ENCODE results near the gene SSBP4.

SSBP4 gene

DNA sequence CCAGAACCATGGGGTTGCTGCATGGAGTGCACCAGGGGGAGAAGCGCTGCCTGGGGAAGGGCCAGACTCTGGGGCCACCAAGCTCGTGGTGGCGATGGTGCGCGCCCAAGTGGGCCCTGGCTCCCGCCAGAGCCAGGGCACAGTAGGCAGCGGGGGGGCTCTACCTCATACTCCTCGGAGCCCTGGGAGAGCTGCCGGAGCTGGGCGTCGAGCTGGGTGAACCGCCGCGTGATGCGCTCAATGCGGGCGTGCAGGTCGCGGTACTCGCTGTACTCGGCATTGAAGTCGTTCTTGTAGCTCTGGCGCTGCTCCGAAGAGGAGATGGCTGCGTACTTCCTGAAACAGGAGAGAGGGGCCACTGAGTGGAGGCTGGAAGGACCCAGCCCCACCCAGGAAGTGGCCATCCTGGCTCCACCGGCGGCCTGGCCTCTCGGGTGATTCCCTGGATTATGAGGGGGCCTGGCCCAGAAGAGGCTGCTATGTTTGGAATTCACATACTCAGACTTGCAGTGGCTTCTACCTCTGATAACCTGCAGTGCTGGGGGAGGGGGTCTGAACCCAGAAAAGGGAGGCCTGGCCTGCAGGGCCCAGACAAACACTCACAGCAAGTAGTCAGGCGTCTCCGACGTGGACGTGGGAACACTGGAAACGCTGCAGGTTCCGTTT, 27.1 kb downstream of the SSBP4 start:
- no peak for DNase-seq

DNA sequence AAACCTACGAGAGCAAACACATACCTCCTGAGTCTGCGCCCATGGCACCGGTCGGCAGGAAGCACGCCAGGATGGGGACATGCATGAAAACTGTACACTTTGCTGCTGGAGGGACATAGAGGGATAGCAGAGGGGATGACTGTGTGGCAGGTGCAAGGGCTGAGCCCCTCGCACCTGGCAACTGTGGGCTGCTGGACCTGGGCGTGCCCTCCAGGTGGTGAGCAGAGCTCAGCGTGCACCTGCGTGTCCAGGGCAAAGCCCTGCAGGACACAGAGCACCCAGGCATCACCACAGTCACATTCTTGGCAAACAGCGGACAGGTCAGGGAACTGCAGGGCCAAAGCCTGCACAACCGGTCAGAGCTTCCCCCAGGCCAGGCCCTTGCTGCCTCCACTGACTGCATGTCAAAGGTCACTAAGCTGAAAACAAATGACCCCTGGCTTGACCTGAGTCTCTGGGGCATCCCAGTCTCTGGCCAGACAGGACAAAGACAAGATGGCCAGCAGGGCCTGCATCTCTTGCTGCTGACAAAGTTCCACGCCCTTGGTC, 27.7 kb downstream of the SSBP4 start:
- DNase-seq: no peak

DNA sequence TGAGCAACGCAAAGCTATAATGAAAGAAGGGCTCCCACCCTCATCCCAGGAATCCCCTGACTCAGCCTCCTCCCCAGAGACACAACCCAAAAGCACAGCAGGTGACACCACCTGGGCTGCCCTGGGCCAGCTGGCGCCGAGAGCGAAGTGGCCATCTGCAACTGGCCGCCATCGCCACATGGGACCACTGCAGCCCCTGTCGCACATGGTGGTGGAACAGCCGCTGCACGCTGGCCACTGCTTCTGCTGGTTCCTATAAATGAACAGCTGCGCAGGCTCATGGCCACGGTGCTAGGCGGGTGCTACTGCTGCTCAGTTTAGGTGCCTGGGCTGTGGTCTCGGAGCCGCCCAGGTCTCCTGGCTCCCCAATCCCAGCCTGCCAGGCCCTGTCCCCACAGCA, 30.4 kb downstream of the SSBP4 start:
- no peak for DNase-seq

DNA sequence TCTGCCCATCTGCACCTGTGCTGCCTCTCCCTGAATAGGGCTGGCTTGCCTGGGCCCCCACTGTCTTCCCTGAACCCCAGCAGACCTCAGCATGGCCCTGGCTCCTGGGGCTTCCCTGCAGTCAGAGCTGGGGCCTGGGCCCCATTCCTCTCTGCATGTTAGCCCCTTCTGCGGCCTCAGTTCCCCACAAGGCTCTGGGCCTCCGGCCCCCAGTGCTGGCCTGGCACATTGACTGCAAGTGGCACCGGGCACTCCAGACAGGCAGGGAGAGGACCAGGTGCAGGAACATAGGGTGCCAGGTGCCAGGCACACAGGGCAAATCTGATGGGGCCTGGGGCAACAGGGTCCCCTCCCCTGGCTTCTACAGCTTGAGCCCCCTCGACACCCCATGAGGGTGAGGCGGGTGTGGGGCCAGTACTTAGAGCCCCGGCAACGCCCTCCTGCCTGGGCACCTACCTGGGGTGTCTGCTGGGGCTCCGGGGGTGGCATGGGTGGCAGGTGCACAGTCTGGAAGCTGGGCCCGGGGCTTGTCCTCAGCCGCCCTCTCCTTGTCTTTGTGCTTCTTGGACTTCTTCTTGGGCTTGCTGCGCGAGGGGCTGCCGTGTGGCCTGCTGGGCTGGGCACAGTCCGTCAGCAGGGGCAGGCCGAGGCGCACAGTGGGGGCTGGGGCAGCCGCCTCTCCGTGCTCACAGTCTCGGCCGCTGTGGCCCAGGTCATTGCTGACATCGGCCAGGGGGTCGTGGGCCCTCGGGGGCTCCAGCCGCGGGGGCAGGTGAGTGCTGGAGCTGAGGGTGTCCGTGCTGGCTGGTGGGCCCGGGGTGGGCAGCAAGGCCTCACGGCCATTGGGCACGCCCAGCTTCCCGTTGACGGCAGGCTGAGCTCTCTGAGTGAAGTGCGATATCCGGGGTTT, 31.1 kb downstream of the SSBP4 start:
- DNase-seq: no peak

DNA sequence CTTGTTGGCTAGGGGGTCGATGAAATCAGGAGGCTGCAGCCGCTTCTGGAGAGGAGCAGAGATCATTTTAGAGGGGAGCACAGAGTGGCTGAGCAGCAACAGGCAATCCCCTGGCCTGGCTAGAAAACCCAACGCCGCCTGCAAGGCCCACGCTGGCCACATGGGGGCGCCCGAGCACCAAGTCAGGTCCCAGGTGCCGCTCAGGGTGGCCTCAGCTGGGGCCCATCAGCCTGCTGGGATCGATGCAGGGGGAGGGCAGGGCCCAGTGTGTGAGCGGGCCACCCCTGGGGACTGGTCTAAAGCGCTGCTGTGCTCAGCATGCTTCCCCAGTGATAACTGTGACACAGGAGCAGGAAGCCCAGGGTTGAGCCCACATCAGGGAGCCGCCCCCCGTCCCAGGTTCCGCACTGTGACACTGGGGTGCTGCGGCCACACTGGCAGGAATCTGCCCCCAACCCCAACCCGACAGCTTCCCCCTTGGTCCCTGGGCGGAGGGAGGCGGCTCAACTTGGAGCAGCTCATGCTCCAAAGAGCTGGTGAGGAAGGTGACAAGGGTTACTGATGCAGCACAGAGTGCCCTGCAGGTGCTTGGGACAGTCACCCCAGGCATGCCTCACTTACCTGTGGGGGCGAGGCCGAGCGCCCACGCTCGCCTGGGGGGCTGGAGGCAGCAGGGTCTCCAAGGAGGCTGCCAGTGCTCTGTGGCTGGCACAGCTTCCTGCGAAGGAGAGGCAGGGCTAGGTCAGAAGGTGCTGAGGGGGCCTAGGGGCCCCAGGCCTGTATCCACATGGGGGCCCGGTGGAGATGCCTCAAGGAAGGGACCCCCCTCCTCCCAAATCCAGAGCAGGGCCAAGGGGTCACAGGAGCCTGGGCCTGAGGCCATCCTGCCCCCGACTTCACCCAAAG, 32.0 kb downstream of the SSBP4 start:
- DNase-seq: peak; percentile 93

DNA sequence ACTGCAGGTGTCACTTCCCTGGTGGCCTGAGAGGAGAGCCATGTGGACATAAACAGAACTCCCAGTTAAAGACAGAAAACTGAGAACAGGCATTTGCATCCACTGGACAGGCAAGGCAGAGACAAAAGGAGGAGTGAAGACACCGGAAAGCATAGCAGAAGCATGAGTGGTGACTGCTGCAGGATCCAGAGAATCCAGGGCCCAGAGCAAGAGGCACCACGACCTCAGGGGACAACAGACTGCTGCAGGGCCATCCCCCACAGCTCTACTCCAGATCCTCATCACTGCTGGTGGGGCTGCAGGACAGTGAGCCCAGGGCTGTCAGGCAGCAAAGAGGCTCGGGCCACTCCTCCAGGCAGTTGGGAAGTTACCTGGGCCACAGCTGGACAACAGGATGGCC, 33.2 kb downstream of the SSBP4 start:
- DNase-seq: no peak

DNA sequence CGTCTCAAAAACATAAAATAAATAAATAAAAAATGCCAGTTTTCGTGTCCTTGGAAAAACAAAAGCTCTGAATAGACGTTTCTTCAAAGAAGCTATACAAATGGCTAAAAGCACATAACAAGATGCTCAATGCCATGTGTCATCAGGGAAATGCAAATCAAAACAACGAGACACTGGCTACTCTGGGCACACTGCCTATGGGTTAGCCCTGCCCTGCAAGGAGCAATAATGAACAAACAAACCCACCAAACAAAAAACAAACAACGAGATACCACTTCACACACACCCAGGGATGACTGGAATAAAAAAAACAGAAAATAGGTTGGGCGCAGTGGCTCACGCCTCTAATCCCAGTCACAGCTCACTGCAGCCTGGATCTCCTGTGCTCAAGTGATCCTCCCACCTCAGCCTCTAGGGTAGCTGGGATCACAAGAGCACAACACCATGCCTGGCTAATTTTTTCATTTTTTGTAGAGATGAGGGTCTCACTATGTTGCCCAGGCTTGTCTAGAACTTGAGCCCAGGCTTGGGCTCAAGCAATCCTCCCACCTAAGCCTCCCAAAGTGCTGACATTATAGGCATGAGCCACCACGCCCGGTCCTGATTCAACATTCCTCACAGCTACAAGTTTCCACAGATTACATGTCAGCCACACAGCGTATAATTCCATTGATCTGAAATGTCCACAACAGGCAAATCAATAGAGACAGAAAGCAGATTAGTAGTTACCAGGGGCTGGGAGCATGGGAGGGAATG, 34.2 kb downstream of the SSBP4 start:
- no peak for DNase-seq

DNA sequence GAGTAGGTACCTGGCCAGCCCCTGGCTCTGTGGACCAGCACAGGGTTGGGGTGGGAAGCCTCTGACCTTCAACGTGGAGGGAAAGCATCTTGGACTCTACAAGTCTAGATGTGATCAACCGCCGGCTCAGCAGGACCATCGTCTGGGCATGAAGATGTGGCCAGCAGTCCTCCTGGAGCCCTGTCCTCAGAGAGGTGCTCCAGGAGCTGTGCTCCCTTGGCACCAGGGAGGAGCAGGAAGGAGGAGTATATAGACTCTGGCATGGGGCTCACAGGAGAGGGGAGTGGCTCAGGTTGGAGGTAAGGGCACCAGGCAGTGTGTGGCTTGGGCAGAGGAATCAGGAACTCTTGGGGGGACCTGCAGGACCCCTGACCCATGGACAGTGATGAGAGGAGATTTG, 37.1 kb downstream of the SSBP4 start:
- DNase-seq: no peak

DNA sequence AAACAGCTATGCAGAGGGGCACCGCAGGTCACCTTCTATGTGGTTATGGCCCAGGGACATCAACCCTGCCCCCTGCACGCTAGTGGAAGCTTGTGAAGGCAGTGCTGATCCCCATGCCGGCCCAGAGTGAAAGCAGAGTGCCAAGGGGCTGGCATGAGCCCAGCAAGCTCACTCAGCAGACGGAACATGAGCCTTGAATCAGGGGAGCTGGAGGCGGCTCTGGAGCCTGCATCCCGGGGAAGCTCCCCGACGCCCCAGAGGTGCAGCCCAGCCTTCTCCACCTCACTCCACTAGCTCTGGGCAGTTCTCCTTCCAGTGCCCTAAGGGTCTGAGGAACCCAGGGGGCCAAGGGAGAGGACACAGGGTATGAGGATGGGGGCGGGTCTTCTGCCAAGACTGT, 37.8 kb downstream of the SSBP4 start:
- DNase-seq: no peak

DNA sequence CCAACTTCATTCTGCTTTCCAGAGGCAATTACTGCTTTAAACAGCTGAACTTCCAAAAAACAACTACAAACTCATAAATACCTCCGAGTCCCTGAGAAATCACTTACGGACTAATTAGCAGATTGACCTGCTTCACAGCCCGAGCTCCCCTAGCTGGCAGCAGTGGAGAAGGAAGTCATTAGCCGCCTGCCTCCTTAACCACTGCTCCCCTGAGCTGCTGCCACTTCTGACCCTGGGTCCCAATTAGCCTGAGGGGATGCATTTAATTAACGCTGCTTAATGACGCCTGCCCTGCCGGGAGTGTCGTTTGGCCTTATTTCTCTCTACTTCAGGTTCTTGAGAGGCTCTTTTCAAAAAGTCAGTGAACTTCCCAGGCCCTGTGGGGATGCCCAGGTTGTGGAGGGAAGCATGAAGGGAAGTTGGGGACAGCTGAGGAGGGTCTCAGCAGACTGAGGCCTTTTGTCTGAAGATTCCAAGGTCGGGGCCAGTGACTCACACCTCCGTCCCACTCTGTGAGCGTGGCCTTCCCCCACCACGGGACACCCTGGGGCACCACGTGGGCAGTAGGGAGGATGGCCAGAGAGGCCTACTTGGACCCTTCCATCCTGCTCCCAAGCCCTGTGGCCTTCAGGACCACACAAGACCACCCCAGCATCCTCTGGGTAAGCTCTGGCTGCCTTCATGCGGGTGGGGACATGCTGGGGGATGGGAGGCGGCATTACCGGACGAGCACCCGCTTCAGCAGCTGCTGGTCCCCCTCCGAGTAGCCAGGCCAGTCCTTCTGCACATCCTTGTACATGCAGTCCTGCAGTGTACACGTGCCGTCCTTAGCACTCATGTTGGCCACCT, 38.5 kb downstream of the SSBP4 start:
- DNase-seq: no peak

DNA sequence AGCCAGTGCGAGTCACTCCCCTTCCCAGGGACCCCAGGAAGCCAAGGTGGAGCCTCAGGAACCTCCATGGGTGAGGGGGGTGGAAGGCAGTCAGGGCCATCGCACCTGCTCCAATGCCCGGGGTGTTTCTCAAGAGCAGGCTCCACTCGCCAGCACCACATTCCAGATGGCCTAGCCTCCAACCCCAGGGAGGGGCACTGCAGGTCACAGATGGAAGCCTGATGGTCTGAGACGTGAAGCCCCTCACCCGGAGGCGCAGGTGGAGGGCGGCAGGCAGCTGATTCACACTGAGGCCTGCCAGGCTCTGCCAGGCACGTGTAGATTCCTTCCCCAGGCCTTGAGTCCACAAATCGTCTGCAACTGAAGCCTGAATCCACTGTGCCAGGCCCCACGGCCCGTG, 41.7 kb downstream of the SSBP4 start:
- no peak for DNase-seq

DNA sequence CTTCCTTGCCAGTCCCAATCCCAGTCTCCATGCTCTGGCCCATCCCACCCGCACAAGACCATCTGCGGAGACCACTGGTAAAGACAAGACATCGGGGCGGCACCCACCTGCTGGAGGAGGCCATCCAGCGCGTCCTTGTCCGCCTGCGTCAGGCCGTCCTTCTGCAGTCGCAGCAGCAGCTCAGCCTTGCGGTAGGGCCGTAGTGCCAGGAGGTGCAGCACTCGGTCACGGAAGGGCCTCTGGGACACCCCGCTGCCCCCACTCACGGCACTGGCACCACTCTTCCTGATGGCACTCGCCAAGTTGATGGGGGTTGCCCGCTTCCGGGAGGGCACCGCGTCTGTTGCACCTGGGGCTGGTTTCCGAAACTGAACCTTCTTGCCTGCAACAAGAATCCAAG, 42.3 kb downstream of the SSBP4 start:
- DNase-seq: no peak

DNA sequence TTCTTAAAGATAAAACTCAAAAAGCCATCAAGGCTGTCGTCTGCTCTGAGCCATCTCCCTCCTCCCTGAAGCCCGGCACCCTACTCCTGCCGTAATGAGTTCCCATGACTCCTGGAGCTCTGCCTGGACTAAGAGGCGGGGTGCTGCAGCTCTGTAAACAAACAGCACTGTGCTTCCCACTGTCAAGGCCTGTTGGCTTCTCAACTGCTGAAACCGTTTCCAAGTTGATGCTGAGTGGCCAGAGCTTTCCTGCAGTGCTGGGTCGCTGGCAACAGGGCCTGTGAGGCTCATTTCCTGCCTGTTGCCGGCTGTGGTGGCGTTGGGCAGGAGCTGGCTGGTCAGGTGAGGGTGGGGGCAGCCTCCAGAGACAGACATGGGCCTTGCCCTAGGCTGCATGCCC, 45.4 kb downstream of the SSBP4 start:
- DNase-seq: no peak

DNA sequence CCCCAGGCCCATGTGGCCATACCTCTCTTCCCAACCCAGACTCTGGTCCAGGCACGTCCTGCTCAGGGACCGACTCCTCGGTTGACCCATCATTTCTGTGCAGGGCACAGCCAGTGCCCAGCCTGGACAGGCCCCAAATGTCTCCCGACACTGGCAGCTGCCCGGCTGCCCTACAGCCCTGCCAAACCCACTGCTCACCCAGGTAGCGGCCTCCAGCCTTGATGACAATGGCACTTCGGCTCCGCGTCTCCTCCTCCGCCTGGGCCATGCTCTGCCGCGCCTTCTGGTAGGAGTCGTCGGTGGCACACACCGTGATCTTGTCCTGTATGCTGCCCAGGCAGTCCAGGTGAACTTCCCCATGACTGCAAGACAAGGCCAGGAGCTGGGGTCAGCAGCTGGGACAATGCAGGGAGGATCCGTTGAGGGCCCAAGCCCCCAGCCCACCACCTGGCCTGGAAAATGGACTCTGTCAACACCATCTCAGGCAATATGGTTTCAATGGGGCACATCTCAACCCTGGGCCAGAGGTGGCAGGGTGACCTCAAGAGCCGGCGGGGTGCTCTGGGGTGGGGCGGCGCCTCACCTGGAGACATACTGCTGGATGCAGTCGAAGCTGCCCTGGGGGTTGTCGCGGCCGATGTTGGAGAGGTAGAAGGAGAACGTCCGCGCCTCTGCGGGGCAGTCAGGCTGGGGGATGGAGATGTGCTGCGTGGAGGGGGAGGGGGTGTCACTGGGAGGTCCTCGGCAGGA, 46.2 kb downstream of the SSBP4 start:
- DNase-seq: no peak

DNA sequence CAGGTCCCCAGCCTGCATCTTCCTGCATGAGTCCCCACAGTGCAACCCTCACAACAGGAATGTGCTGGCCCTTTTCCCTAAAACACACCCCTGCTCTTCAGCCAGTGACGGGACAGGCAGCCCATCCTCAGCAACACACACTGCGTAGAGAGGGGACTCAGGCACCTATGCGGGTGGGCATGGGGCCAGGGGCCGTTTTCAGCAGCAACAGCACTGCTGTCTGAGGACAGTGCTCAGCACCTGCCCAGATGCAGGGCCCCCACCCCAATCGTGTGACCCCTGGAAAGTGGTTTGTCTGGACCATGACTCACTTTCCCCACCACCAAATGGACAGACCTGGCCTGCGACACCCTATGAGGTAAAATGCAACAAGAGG, 46.8 kb downstream of the SSBP4 start:
- no peak for DNase-seq

DNA sequence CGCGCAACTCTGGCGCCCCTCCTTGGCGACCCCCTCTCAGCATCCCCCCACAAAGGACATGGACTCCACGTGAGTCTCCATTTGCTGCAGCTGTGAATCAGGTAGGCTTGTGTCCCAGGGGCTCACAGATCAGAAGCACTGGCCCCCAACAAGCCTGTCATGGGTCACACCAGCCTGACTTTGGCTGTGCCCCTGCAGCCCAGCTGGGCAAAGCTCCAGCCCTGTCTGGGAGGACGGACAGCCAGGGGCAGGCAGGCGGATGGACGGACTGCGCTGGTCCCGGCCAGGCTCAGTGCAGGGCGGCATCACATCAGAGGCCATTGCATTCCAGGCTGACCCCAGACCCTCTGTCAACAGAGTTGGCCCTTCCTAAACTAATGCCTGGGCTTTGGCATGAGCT, 47.2 kb downstream of the SSBP4 start:
- no peak for DNase-seq

DNA sequence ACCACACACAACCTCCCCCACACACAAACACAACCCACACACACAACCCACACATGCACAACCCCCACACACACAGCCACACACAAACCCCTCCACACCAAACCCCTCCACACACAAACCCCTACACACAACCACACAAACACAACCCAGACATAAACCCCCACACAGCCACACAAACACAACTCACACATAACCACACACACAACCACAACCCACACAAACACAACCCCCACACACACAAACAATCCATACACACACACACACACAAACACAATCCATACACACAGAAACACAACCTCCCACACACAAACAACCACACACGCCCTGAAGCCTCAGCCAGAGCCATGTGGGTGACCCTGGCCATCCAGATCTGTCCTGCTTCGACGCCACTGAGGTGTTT, 48.8 kb downstream of the SSBP4 start:
- no peak for DNase-seq

DNA sequence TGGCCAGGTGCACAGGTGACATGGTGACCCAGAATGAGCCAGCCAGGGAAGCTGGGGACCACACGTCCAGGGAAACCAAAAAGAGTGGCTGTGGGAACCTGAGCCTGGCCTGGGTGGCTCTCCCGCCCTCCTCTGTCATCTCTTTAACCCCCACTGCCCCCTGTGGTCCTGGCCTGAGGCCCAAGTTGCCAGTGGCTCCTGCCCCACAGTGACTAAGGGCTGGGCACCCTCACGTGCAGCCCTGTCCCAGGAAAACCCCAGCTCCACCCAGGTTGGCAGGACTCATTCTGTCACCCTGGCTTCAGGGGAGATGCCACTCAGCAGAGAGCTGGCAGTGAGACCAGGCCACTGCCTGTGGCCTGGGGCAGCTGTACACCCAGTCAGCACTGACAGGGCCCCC, 49.3 kb downstream of the SSBP4 start:
- DNase-seq: no peak

DNA sequence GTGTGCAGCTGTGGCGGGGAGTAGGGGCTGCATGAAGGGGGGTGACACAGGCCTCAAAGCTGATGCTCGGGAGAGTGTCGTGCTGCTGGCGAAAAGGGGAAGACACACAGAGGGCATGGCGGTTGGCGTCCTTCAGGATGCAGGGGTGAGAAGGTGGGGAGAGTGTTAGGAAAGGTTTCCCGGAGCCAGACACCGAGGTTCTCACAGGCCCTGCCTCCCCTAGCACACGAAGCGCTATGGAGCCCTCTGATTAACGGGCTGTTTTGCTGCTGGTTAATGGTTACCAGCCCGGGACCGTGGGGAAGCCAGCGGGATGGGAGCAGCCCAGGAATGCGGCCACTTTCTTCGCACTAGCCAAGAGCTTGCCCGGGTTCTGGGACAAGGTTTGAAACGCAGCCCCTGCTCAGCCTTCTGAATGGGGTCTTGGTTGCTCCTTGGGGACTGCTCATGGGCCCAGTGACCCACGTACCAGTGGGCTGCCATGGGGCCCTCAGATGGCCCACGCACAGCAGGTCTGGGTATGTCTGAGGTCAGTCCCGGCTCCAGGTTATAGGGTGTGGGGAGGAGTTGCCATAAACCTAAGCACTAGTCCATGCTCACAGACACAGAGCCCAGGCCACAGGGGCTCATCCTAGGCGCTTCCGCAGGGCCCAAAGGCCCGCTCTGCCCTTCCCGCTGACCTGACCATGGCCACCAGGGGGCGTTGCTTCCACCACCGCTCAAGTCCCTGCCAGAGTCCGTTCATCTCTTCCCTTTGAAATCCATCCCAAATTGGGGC, 50.1 kb downstream of the SSBP4 start:
- DNase-seq: peak; percentile 69

DNA sequence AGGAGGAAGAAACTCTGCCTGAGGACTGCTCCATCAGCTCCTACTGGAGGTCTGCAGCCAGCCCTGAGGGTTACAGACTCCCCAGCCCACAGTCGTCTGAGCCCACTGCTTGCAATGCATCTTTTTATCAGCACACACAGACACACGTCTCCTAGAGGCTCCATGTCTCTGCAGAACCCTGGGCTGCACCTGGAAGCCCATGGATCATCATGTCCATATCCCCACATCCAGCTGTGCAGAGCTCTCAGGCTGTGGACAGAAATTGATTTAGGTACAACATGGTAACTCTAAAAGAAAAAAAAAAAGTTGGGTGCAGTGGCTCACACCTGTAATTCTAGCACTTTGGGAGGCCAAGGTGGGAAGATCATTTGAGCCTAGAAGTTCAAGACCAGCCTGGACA, 51.6 kb downstream of the SSBP4 start:
- DNase-seq: no peak

All from activated T-cell treated with anti-CD3 and anti-CD28 coated beads, Interleukin-2, amount 50 U/mL, for 1 hour (primary cell).